Esophagus squamous epithelium (tissue), 4 donors: ENCODE results near the gene CPO.

ENCODE experiments used
- CTCF ChIP-seq, 6 experiments: fragments of 450-650 bp in 4 of 6; fragments of 200-600 bp in 2 of 6; sonication (generic) in 2 of 6; IDR thresholded peaks; one replicate each; pipeline ENCODE4 v1.5.1; 2016 to 2019; ENCODE audit warnings: antibody characterized with exemption in 6 of 6, mild to moderate bottlenecking in 4 of 6, moderate library complexity in 4 of 6
- POLR2A ChIP-seq, 4 donors: fragments of 450-650 bp; IDR thresholded peaks; one replicate each; pipeline ENCODE4 v1.6.1; 2017; ENCODE audit warnings: antibody characterized with exemption in 4 of 4, mild to moderate bottlenecking in 4 of 4, moderate library complexity in 3 of 4

DNA sequence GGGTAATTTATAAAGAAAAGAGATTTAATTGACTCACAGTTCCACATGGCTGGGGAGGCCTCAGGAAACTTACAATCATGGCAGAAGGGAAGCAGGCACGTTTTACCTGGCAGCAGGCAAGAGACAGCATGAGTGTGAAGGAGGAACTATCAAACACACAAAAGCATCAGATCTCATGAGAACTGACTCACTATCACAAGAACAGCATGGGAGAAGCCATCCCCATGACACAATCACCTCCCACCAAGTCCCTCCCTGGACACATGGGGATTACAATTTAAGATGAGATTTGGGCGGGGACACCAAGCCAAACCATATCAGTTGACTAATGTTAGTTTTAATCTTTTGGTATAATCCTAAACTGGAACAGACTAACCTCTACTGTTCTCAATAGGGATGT, 49.1 kb upstream of the CPO start:
- TF ChIP-seq CTCF (IDR thresholded peaks at IDR 0.05) (no peak), POLR2A (IDR thresholded peaks at IDR 0.05) (no peak)
